ENCODE results near the gene ATG7. TPM values are rescaled to one million over a fixed set of nuclear protein-coding genes. Genes with fewer than 3 reads are reported as not detected.
A peak's percentile ranks its signal among the peaks of the same experiment; 100 is the strongest.

ATG7 gene
- total and polyA plus RNA-seq, 2 experiments from 2014 or later: 18.4 to 38.6 TPM

- Histone ChIP-seq H3K36me3 (replicated peaks; ENCODE audit: insufficient read depth, low read depth) (no peaks in the 10 kb centered on the region), H2AFZ (no peak overlapping the region), H3K4me2 (no peak overlapping the region), H3K27me3 (no peaks in the 10 kb centered on the region), H3K79me2 (no peaks in the 10 kb centered on the region), H3K9me3 (ENCODE audit: low read depth) (no peaks in the 10 kb centered on the region), H3K27ac (no peak overlapping the region), H3K4me1 (ENCODE audit: insufficient read depth) (peaks cover 1% of the 10 kb centered on the region), H3K9me2 (replicated peaks; ENCODE audit: insufficient read depth) (no peaks in the 10 kb centered on the region), H3K4me3 (no peak overlapping the region), H4K20me1 (ENCODE audit: insufficient read depth, poor library complexity, severe bottlenecking) (no peaks in the 10 kb centered on the region)
- DNase-seq (ENCODE audit: low spot score): no peak
- WGBS (ENCODE audit: low lambda C conversion rate, missing lambda C conversion rate): 85% methylated on average over 5 of the region's 5 CpGs
- TF ChIP-seq EZH2 (IDR thresholded peaks at IDR 0.05; ENCODE audit: borderline replicate concordance) (no peak), EZH2phosphoT487 (IDR thresholded peaks at IDR 0.05; ENCODE audit: low read depth, severe bottlenecking, unreplicated experiment) (no peak), CTCF (IDR thresholded peaks at IDR 0.05; ENCODE audit: poor library complexity) (no peak)
Observed at GRCh38 chr3:11539218-11539617, 267.0 kb downstream of the ATG7 start.

- peaks cover 5% of the 10 kb centered on the region for H3K4me1 ChIP-seq (ENCODE audit: insufficient read depth)
- no peaks in the 10 kb centered on the region for H4K20me1 ChIP-seq (ENCODE audit: insufficient read depth, poor library complexity, severe bottlenecking)
- no peaks in the 10 kb centered on the region for H3K9me3 ChIP-seq (ENCODE audit: low read depth)
- H3K27me3 ChIP-seq: no peaks in the 10 kb centered on the region
- TF ChIP-seq CTCF (IDR thresholded peaks at IDR 0.05; ENCODE audit: poor library complexity): no peak
- TF ChIP-seq EZH2 (IDR thresholded peaks at IDR 0.05; ENCODE audit: borderline replicate concordance): no peak
- no peak for TF ChIP-seq EZH2phosphoT487 (IDR thresholded peaks at IDR 0.05; ENCODE audit: low read depth, severe bottlenecking, unreplicated experiment)
- H2AFZ ChIP-seq: no peak overlapping the region
- H3K79me2 ChIP-seq: no peaks in the 10 kb centered on the region
- H3K36me3 ChIP-seq (replicated peaks; ENCODE audit: insufficient read depth, low read depth): no peaks in the 10 kb centered on the region
- no peak overlapping the region for H3K4me2 ChIP-seq
- no peak overlapping the region for H3K27ac ChIP-seq
- peak; percentile 37 for DNase-seq (ENCODE audit: low spot score)
- H3K9me2 ChIP-seq (replicated peaks; ENCODE audit: insufficient read depth): no peaks in the 10 kb centered on the region
- H3K4me3 ChIP-seq: no peak overlapping the region
- WGBS (ENCODE audit: low lambda C conversion rate, missing lambda C conversion rate): 85% methylated on average over 14 of the region's 14 CpGs
Observed at GRCh38 chr3:11539677-11540076, 267.5 kb downstream of the ATG7 start.

- Histone ChIP-seq H3K9me3 (ENCODE audit: low read depth) (no peaks in the 10 kb centered on the region), H3K27me3 (no peaks in the 10 kb centered on the region), H3K79me2 (no peaks in the 10 kb centered on the region), H3K4me3 (no peak overlapping the region), H2AFZ (no peak overlapping the region), H3K9me2 (replicated peaks; ENCODE audit: insufficient read depth) (no peaks in the 10 kb centered on the region), H3K4me1 (ENCODE audit: insufficient read depth) (peaks cover 14% of the 10 kb centered on the region), H3K36me3 (replicated peaks; ENCODE audit: insufficient read depth, low read depth) (no peaks in the 10 kb centered on the region), H4K20me1 (ENCODE audit: insufficient read depth, poor library complexity, severe bottlenecking) (no peaks in the 10 kb centered on the region), H3K27ac (no peak overlapping the region), H3K4me2 (no peak overlapping the region)
- TF ChIP-seq EZH2phosphoT487 (IDR thresholded peaks at IDR 0.05; ENCODE audit: low read depth, severe bottlenecking, unreplicated experiment) (no peak), EZH2 (IDR thresholded peaks at IDR 0.05; ENCODE audit: borderline replicate concordance) (no peak), CTCF (IDR thresholded peaks at IDR 0.05; ENCODE audit: poor library complexity) (no peak)
- 80% methylated on average over 16 of the region's 16 CpGs for WGBS (ENCODE audit: low lambda C conversion rate, missing lambda C conversion rate)
- DNase-seq (ENCODE audit: low spot score): no peak
Observed at GRCh38 chr3:11541321-11542303, 269.4 kb downstream of the ATG7 start.

Data from hepatocyte (in vitro differentiated cells).